ELF-1 (cell line): ENCODE measurements around the gene AHRR.
"Not testable (repeated sequence)": the region's sequence is repeated elsewhere in the genome, so short reads cannot be mapped to it uniquely, and the experiment has no call there.

Source experiments
- DNase-seq: peaks from one replicate; pipeline ENCODE4 v3.0.0-alpha.2; 2016; ENCODE audit warnings: low read depth, low spot score

AHRR gene

DNA sequence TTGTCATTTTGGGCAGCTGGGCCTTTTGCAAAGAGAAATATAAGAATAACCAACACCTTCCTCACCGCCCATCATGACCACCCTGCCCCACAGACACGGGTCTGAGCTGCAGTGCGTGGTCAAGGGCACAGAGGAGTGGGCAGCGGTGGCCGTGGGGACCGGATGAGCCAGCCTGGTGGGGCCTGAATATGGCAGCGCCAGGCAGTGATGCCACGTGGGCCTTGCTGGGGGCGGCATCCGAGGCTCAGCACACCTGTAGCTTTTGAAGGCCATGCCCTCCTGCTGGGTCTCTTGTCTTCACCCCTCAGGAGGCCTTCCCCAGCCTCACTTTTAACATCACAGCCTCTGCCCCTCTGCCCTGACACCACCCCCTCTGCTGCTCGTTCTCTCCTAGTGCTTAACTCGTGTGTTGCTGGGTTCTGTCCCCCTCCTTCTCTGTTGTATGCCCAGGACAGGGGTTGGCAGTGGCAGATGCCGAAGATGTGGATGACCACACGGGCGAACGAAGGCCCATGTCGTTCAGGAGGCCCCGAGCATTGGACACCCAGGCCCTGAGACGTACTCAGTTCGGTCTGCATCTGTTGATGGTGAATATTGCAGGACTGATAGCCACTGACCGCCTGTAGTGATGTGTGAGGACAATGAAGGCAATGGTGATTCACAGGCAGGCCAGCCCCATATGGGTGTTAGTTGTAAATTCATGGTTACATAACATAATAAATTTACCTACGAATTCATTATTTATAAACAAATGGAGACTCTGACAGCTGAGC lies 46.0 kb downstream of the AHRR start:
- DNase-seq, result no peak

DNA sequence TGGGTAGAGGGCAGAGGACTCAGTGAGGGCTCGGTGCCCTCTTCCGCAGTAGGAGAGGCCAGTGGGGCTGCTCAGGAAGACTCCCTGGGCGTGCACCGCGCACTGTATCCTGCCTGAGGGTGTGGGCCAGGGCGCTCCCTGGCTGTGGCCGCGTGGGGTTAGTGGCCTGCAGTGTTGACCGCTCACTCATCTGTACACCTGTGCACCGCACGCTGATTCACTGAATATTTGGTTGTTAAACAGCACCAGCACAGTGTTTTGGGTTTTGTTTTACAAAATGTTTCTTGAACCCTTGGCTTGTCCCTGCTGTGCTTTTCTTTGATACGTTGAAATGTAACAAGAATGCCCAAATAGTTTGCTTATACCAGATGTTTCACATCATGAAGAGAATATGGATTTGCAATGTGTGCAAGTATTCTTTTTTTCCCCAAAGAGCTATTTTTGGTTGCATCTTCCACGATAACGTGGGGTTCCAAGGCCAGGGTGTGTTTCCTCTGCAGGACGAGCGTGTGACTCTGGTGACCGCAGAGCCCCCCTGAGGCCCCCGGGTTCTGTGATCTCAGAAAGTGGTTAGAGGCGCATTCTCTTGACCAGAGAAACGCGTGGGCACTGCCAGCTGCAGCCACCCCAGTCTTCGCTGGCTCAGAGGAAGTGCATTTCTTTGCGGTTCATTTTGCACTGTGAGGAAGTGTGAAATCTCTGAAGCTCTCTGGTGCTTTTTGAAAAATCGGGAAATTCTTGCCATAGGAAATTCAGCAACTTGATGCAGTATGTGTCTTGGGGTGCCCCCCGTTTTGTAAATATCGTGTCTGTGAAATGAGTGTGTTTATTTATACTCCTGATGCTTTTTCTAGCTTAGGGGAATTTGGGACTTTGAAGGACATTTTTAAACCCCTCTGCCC lies 46.9 kb downstream of the AHRR start:
- no peak for DNase-seq

DNA sequence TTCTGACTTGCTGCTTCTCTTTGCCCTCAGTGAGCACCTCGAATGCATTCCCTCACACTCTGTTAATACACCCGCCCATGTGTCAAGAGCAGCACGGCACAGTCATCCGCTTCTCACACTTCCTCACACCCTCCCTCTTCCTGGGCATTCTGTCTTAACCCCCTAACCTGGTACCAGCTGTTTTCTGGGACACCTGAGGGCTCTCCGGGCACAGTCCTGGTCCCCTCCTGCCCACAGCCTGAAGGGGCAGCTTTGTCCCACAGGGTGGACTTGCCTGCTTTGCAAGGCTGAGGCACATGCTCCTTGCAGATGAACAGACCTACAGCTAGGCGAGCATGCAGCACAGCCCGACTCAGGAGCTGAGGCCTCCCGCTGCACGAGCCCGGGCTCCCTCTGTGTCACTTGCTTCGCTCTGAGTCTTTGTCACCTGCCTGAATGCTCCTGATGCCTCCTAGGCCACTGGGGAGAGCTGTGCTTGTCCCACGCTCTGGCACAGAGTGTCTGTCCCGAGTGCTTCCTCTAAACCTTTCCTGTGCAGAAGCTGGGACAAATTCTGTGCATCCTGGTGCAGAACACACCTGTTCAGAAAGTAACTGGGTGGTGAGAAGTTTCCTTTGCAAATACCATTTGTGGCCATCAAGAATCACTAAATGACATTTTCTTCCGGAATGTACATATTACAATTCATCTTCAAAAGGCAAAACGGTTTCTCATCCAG lies 47.8 kb downstream of the AHRR start:
- no peak for DNase-seq

DNA sequence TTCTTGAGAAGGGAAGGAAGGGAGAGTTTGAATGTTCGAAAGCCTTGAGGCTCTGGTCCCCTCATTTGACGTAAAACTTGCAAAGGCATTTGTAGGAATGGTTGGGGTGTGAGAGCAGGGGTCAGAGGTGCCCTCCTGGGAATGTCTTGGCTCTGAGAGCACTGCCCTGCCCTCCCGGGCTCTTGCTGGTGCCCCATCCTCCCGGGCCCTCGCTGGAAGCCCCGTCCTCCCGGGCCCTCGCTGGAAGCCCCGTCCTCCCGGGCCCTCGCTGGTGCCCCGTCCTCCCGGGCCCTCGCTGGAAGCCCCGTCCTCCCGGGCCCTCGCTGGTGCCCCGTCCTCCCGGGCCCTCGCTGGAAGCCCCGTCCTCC lies 48.3 kb downstream of the AHRR start:
- DNase-seq, result not testable (repeated sequence)

DNA sequence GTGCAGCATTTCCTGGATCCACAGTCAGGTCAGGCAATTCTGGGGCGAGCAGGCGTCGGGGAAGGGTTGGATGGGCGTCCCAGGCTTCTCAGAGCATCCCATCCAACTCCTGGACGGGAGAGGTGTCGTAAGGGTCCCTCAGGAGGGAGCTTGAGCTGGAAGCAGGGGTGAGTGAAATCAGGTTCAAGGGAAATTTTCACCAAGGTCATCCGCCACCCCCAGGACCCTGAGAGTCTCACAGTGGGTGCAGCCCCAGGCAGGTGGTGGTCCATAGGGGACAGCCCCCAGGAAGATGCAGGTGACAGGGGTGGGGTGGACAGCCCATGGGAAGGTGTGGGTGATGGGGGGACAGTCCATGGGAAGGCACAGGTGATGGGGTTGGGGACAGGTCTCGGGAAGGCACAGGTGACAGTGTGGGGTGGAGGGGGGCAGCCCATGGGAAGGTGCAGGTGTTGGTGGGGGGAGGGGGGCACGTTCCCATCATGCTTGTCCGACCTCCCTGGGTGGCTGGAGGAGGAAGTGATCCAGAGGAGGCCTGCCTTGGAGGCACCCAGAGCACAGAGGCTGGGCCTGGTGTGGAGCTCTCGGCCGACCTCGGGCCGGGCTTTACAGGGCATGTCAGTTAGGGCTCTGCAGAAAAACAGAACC lies 48.9 kb downstream of the AHRR start:
- no peak for DNase-seq

DNA sequence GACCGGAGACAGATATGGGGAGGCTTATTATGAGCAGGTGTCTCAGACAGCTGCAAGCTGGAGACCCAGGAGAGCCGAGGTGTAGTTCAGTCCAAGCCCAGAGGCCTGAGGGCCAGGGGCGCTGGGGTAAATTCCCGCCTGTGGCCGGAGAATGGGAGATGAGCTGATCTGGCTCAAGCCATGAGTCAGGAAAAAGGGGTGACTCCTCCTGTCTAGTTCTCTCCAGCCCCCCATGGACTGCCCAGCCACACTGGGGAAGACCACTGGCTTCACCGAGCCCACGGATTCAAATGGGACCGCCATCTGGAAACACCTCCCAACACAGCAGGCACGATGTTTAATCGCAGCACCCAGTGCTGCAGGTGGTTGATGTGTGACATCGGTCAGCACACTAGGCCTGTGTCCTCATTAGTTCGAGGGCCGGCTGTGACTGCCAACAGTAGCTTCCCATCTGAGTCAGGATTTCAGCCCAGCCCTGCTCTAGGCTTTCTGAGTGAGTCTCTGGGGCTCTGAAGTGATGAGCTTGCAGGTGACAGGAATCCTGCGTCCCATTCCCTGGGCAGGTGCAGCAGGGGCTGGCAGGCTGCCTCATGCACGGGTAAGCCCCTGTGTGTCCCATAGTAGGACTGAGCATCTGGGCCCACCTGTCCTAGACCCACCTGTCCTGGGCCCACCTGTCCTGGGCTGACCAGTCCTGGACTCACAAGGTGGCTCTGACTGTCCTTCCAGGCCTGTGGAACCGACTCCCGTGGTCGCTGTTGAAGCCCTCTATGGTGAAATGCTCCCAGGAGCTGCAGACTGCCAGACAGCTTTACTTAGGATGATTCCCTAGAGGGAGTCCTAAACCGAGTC lies 49.7 kb downstream of the AHRR start:
- DNase-seq, result no peak

DNA sequence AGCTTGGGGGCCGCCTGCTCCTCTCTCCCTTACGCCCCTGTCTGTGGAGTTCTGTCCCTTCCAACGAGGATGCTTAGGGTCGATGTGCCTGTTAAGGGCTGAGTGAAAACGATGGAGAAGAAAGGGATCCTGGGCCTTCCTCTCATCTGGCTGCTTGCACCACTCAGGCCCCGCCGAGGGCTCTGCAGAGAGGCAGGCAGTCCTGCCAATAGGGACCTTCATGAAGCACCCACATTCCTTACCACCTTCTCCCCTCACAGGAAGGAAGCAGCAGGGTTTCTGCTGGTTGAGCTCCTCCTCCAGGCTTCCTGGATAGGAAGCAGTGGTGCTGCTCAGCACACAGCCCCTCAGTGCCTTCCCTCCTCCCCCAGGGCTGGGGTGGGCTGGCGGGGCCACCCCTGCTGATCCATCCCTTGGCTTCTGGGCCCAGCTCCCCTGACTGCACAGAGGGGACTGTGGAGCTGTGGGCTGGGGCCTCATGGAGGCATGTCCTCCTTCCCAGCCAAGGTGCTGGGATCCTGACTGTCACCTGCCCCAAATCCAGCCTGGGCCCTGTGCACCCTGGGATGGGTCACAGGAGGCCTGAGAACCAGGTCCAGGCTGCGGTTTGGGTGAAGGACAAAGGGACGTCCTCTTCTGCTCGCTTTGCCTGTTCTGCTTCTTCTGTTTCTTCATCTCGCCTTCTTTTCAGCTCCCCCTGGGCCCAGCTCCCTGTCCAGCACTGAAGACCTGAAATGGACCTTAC lies 50.5 kb downstream of the AHRR start:
- no peak for DNase-seq

DNA sequence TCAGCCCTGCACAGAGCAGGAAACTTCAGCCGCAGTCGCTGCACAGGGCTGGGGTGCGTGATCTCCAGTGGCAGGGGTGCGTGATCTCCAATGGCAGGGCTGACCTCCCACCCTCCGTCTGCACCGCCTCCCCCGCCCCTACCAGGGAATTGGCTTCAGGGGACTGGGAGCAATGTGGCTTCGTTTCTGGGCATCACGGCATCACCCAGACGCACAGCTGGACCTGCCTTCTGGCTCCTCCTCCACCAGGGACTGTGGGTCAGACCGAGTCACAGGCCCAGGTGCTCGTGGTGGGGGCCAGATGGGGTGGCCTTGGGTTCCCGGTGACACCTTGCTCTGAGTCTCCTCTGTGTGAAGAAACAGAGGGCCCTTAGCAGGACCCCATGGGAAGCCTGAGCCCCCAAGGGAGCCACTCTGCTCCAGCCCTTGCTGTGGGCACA lies 51.1 kb downstream of the AHRR start:
- peak; percentile 1 for DNase-seq

DNA sequence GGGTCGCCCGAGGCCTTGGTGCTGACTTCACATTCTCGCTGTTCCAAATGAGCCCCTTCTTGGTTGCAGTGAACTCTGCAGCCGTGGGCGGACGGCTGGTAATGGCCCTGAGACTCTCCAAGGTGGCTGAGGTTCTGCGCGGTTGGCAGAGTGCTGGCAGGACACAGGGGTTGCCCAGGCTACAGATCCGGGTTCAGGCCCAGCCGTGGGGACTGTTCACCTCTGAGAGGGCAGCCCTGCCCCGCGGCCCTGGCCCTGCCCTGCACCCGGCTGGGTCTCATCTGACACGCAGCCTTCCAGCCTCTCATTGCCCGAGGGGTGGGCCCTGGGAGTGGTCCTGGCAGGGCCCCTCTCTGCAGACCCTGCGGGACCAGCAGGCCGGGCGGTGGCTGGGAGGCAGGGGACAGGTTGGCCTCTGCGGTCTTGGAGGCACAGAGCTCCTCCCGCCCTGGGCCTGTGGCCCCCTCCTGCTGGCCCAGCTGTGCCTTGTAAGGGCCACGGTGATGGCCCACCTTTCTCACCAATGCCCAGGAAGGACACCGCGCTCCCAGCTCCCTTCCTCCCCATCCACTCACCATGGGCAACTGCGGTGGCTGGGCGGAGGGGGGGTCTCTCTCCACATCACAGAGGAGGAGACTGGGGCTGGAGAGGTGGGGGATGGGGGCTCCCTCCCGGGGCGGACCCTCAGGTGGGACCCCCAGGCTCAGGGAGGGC lies 51.6 kb downstream of the AHRR start:
- DNase-seq, result no peak

DNA sequence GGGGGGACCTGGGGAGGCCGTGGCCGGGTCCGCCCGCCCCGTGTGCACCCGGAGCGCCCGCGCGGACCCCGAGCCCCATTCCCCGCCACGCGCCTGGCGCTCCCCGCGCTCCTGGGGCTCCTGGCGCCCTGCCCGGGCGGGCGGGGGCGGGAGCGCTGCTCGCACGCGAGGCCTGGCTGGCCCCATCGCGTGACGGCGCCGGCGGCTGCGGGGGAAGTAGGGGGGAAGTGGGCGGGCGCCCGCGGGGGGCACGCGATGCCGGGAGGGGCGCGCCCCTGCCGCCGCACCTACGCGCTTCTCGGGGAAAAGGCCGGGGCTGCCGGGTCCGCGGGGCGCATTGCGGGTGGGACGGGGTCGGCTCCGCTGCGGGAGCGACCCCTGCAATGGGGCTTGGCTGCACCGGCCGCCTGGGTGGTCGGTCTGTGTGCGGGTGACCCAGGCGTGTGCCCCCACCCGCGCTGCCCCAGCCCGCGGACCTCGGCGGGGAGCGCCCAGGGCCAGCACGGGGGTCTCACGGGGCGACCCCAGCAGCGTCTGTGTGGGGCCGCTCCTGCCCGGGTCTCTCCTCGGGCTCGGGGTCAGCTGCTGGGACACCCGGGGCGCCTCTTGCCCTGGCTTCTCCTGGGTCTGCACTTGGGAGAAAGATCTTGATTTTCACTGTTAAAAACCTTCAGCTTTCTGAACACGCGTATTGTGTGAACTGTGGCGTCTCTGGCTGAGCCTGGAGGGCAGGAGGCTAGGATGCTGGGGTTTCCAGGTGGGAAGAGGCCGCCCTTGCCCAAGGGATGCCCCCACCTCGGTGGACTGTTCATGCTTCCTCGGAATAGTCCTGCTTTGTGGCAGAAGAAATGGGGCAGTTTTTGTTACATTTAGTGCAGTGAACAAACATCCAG lies 52.4 kb downstream of the AHRR start:
- DNase-seq, result peak; percentile 4

DNA sequence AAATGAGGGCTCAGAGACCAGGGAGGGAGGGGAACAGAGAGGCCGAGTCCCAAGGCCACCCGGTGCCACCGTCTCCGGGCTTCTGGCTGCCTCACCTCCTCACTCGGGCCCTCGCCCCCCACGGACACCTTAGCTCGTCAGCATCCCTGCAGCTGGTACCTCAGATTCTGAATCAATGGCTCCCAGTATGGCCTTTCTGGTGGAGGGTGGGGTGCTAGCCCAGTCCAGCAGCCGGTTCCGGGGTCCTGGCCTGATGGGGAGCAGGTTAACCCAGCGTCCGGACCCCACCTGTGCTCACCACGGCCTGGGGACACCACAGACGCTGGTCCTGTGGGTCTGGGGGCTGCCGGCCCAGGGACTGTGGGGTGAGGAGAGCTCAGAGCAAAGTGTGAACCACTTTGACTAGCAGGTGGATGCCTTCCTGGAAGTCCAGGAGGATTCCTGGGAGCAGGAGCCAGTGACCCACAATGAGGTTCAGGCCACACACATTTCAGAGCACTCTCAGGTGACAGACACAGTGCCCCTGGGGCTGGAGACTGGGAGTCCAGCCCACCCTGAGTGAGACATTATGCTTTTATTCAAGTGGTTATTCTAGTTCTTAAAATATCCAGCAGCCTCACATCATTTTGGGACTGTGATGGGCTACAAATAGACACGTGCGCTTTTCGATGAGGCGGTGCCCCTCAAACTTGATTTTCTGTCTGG lies 53.3 kb downstream of the AHRR start:
- peak; percentile 3 for DNase-seq

DNA sequence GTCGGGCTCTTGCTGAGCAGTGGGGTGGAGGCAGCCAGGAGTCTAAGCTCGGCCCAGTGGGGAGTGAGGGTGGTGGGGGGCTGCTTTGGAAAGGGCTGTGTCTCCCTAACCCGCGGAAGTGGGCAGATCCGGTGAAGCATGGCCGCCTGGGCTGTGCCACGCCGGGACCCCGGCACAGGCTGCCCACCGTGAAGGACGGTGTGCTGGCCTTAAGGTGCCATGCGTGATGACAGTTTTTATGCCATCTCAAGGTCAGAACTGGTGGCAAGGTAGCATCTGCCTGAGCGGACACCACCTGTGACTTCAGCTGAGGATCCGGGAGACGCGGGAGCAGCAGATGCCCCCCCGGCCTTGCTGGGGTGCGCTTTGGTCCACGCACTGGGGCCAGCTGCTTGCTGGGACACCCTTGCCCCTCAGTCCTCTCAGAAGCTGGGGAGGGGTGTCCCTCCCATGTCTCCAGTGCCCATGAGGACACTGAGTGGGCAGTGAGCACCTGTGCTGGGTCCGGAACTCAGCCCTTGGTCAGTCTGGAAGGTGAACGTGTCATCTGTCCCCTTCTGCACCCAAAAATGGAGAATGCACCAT lies 53.9 kb downstream of the AHRR start:
- no peak for DNase-seq

DNA sequence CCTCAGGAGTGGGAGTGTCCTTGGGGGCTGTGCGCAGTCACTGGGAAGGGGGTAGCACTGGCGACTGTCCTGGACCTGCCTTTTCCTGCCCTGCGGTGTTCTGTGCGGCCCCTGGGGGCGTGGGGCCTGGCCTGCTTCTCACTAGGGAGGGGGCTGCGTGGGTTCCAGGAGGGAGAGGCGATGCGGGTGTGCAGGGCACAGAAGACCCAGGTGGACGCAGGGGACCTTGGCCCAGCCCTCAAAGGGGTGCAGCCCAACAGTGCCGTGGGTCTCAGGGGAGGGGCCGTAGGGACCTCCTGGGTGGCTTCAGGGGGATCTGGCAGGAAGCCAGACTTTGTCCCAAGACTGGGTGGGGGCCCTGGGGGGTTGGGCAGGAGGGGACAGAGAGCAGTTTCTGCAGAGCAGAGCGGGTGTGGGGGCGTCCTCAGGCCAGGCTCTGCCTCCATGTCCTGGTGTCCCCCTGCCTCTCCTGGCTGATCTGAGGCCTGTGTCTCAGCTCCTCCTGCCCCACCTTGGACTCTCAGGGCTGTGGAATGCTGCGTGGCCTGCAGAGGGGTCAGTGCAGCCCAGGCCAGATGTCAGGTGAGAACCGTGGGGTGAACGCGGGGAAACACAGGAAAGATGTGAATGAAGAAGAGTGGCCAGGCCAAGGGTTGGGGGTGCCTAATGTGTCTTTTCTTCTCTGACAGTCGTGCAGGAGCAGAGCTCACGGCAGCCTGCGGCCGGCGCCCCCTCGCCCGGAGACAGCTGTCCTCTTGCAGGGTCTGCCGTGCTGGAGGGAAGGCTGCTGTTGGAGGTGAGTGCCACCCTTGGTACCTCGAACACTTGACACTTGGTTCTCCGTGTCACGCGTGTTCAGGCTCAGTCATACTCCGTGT lies 54.6 kb downstream of the AHRR start:
- peak; percentile 2 for DNase-seq

DNA sequence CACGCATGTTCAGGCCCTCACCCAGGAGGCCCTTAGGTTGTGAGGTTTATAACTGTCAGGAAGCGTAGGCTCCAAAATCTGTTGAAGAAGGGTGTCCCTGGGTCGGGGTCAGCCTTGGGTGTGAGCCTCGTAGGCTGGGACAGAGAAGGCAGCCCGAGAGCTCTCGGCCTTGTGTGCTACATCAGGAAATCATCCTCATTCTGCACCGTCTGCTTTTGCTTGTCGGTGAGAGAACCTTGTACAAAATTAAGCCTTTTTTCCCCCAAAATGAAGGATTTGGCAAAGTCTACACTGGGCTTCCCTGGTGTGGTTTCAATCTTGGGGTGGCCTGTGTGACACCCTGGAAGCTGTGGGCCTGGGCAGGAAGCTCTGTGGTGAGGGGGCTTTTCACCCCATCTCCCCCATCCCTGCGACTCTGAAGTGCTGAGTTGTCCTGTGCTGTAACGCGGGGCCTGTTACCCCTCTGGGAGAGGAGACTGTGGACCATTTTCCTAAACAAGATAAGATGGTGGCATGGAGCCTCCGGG lies 55.3 kb downstream of the AHRR start:
- DNase-seq, result peak; percentile 0

DNA sequence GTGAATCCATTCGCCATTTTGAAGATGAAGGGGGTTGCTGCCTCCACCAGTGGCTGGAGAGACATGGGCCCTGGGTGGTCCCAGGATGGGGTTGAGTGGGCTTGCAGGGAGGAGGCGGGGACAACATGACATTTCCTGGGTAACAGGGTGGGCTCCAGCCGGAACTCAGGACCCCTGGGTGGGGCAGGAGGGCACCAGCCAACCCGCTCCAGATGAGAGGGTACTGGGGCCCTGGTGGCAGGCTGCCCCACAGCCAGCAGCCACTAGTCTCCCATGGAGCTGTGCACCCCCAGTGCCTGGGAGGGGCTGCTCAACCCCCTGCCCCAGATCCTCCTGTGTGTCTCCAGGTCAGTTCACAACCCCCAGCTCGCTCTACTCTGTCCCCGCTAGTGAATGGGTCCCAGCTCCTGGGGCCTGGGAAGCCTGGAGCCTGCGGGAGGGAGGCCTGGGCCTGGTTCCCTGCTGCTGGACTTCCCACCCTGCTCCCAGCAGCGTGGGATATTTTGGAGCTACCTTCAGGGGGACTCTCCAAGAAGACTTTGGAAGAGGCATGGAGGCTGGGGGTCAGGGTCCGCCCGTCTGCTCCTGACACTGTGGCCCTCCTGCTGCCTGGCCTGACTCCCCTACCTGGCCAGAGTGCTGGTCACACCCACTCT lies 55.9 kb downstream of the AHRR start:
- DNase-seq, result no peak
